ENCODE results near the gene CPLANE1.
"Not testable (repeated sequence)": the region's sequence is repeated elsewhere in the genome, so short reads cannot be mapped to it uniquely, and the experiment has no call there.

Gene CPLANE1

GRCh38 chr5:37207802-37208201, 41.4 kb downstream of the CPLANE1 start:
- no peak for DNase-seq

- no peak for DNase-seq
Measured at GRCh38 chr5:37206736-37207135, 42.4 kb downstream of the CPLANE1 start.

GRCh38 chr5:37198842-37199241, 50.3 kb downstream of the CPLANE1 start:
- DNase-seq, result no peak

GRCh38 chr5:37198061-37198460, 51.1 kb downstream of the CPLANE1 start:
- DNase-seq, result no peak

GRCh38 chr5:37197340-37198050, 51.7 kb downstream of the CPLANE1 start:
- no peak for DNase-seq

GRCh38 chr5:37190592-37190991, 58.6 kb downstream of the CPLANE1 start:
- no peak for DNase-seq

- no peak for DNase-seq
Measured at GRCh38 chr5:37189355-37189754, 59.8 kb downstream of the CPLANE1 start.

GRCh38 chr5:37187465-37187977, 61.7 kb downstream of the CPLANE1 start:
- DNase-seq, result peak; percentile 39

- DNase-seq, result no peak
Measured at GRCh38 chr5:37184748-37185364, 64.3 kb downstream of the CPLANE1 start.

GRCh38 chr5:37182667-37183066, 66.5 kb downstream of the CPLANE1 start:
- no peak for DNase-seq

- DNase-seq, result no peak
Measured at GRCh38 chr5:37174928-37175327, 74.2 kb downstream of the CPLANE1 start.

GRCh38 chr5:37172957-37173356, 76.2 kb downstream of the CPLANE1 start:
- DNase-seq, result no peak

- no peak for DNase-seq
Measured at GRCh38 chr5:37170856-37171255, 78.3 kb downstream of the CPLANE1 start.

- no peak for DNase-seq
Measured at GRCh38 chr5:37166197-37166596, 83.0 kb downstream of the CPLANE1 start.

GRCh38 chr5:37165761-37166160, 83.4 kb downstream of the CPLANE1 start:
- DNase-seq, result no peak

- no peak for DNase-seq
Measured at GRCh38 chr5:37153661-37154060, 95.5 kb downstream of the CPLANE1 start.

- DNase-seq, result no peak
Measured at GRCh38 chr5:37146896-37147295, 102.3 kb downstream of the CPLANE1 start.

GRCh38 chr5:37136694-37137093, 112.5 kb downstream of the CPLANE1 start:
- DNase-seq, result no peak

GRCh38 chr5:37135312-37135711, 113.9 kb downstream of the CPLANE1 start:
- not testable (repeated sequence) for DNase-seq

- no peak for DNase-seq
Measured at GRCh38 chr5:37133939-37134338, 115.2 kb downstream of the CPLANE1 start.

GRCh38 chr5:37132646-37133045, 116.5 kb downstream of the CPLANE1 start:
- no peak for DNase-seq

- DNase-seq, result peak; percentile 83
Measured at GRCh38 chr5:37121465-37121864, 127.7 kb downstream of the CPLANE1 start.

GRCh38 chr5:37121027-37121426, 128.1 kb downstream of the CPLANE1 start:
- DNase-seq, result peak; percentile 17

GRCh38 chr5:37120270-37120669, 128.9 kb downstream of the CPLANE1 start:
- no peak for DNase-seq

GRCh38 chr5:37116359-37116758, 132.8 kb downstream of the CPLANE1 start:
- DNase-seq, result no peak
